GM13976 (cell line): ENCODE measurements around the gene C1QA.

Experiments
- DNase-seq: peaks from one replicate; pipeline ENCODE4 v3.0.0; 2012; ENCODE audit warnings: low spot score
- CTCF ChIP-seq: IDR thresholded peaks from 2 replicates; pipeline ENCODE4 v1.5.1; 2012; ENCODE audit warnings: borderline replicate concordance, mild to moderate bottlenecking; ENCODE audit not compliant: insufficient read depth; ENCODE audit errors: extremely low read depth, missing control alignments, control extremely low read depth
- in situ Hi-C: fragments of 300-500 bp; cut with MboI; formaldehyde crosslinking; loops from one replicate; pipeline ENCODE4 v1.12.0; 2022; ENCODE audit warnings: low sequenced_read_pairs, mixed read lengths, inconsistent platforms; ENCODE audit not compliant: unreplicated experiment

The C1QA gene

DNA sequence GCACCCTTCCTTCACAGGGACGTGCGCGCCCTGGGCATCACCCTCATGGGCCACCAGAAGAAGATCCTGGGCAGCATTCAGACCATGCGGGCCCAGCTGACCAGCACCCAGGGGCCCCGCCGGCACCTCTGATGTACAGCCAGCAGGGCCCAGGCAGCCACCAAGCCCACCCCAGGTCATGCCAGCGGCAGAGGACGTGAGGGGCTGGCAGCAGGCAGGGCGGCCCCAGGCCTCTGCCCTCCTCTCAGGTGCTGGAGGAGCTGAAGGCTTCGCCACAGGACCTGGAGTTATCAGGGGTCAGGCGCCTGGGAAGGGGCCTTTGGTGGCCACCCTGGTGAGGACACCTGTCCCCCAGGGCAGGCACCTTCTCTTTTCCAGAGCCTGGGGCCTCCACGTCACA lies 34.8 kb upstream of the C1QA start:
- DNase-seq = no peak
- no peak for TF ChIP-seq CTCF
- in situ Hi-C loops = no loop called here

- no peak for TF ChIP-seq CTCF
- no peak for DNase-seq
- in situ Hi-C loops = no loop called here
Measured at GRCh38 chr1:22602060-22602740, 34.2 kb upstream of the C1QA start.

DNA sequence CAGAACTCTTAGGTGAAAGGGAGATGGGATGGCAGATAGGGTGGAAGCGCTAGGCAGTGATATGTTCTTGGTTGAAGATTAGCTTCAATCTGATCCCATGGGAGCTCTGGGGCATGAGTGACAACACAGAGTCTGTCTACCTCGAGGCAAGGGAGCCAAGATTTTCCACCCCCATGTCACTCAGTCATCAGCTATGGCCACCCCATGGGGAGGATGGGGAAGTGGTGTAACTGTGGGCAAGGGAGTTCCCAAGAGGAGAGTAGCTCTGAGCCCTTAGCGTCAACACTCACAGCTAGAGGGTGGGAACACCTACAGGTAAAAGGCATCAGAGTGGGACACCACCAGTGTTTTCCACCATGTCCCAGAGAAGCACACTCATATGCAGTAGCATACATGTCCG lies 30.3 kb upstream of the C1QA start:
- in situ Hi-C loops = no loop called here
- no peak for DNase-seq
- no peak for TF ChIP-seq CTCF

DNA sequence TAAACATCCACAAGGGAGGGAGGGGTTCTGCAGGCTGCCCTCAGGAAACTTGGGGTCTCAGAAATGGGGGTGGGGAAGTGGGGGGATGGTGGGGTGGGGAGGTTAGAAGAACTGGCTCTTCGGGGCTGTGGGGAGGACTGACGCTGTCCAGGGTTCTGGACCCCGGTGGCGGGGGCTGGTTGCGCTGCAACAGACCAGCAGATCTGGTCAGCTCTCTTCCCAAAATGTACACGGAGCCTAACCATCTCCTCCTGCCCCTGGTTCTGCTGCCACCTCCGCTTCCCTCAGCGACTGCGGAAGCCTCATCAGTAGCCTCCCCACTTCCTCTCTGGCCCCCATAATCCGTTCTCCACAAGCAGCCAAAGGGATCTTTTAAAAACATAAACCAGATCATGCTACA lies 29.3 kb upstream of the C1QA start:
- in situ Hi-C loops = no loop called here
- no peak for TF ChIP-seq CTCF
- DNase-seq = no peak

GRCh38 chr1:22608361-22608760 lies 28.1 kb upstream of the C1QA start:
- in situ Hi-C loops = no loop called here
- TF ChIP-seq CTCF = no peak
- no peak for DNase-seq

GRCh38 chr1:22609291-22609690 lies 27.1 kb upstream of the C1QA start:
- in situ Hi-C loops = no loop called here
- no peak for DNase-seq
- TF ChIP-seq CTCF = no peak
